Activated gamma-delta T cell treated with anti-CD3 and anti-CD28 coated beads, Interleukin-2, amount 50 U/mL, for 16 hours (primary cell): ENCODE data around the gene HRAS.

ENCODE experiments used
- DNase-seq: peaks from one replicate; pipeline ENCODE4 v3.0.0-alpha.2; 2020; ENCODE audit warnings: low read depth

The HRAS gene

GRCh38 chr11:553083-553987 is 18.0 kb upstream of the HRAS start:
- no peak for DNase-seq

GRCh38 chr11:551596-551995 is 16.2 kb upstream of the HRAS start:
- DNase-seq: no peak

GRCh38 chr11:551131-551530 is 15.8 kb upstream of the HRAS start:
- no peak for DNase-seq

GRCh38 chr11:550746-551085 is 15.3 kb upstream of the HRAS start:
- no peak for DNase-seq

- DNase-seq: no peak
Measured at GRCh38 chr11:550021-550745, 14.8 kb upstream of the HRAS start.

- DNase-seq: no peak
Measured at GRCh38 chr11:548700-549603, 13.6 kb upstream of the HRAS start.

- no peak for DNase-seq
Measured at GRCh38 chr11:545171-545570, 9.8 kb upstream of the HRAS start.

GRCh38 chr11:544817-545166 is 9.4 kb upstream of the HRAS start:
- DNase-seq: no peak

- DNase-seq: no peak
Measured at GRCh38 chr11:541433-541885, 6.1 kb upstream of the HRAS start.

GRCh38 chr11:540583-541432 is 5.4 kb upstream of the HRAS start:
- no peak for DNase-seq

- no peak for DNase-seq
Measured at GRCh38 chr11:539971-540481, 4.7 kb upstream of the HRAS start.

GRCh38 chr11:538431-539051 is 3.2 kb upstream of the HRAS start:
- no peak for DNase-seq

GRCh38 chr11:537622-538430 is 2.5 kb upstream of the HRAS start:
- no peak for DNase-seq

GRCh38 chr11:536841-537621 is 1.7 kb upstream of the HRAS start, which contains the start of gene LRRC56:
Gene LRRC56 (plus strand): TSS chr11:537527. CDS start chr11:540685, 3,158 bp downstream.
- peak; percentile 84 for DNase-seq

GRCh38 chr11:535210-535518 is 212 bp downstream of the HRAS start:
- DNase-seq: no peak

GRCh38 chr11:534396-535209 is 773 bp downstream of the HRAS start:
- DNase-seq: no peak

GRCh38 chr11:533586-534395 is 1.6 kb downstream of the HRAS start:
- DNase-seq: no peak
